PC-3 (cell line): ENCODE measurements around the gene PLIN4. TPM values are rescaled to one million over a fixed set of nuclear protein-coding genes. Genes with fewer than 3 reads are reported as not detected.
"Not testable (repeated sequence)": the region's sequence is repeated elsewhere in the genome, so short reads cannot be mapped to it uniquely, and the experiment has no call there.

Source experiments
- ATAC-seq: fragments of 200-7000 bp; cut with Tn5 transposase; 2 replicates; pipeline ENCODE4 v1.9.1; 2020; ENCODE audit warnings: mild to moderate bottlenecking, moderate library complexity
- BruUV-seq: library from RNA; stranded (reverse); fragments of 400-500 nt; replicated peaks from 2 replicates; lab custom pipeline; 2021; lab: Mats Ljungman, UMichigan
- CTCF ChIA-PET: fragments of 300-600 bp; sonication (Branson Sonifier 250); formaldehyde crosslinking; loops from one replicate; lab custom pipeline; 2022; ENCODE audit warnings: antibody characterized with exemption; lab: Charles Lee
- POLR2A ChIA-PET: fragments of 300-600 bp; sonication (Branson Sonifier 250); formaldehyde crosslinking; loops from one replicate; lab custom pipeline; 2022; ENCODE audit warnings: antibody characterized with exemption; ENCODE audit not compliant: unreplicated experiment; lab: Charles Lee
- DNase-seq: peaks from one replicate; pipeline ENCODE4 v3.0.0-alpha.2; 2015
- H2AFZ ChIP-seq: fragments of 300-600 bp; sonication (generic); 2 replicates; pipeline ENCODE4 v1.6.0; 2016; ENCODE audit warnings: antibody characterized with exemption, low read length
- H3F3A ChIP-seq: fragments of 300-600 bp; sonication (generic); one replicate; pipeline ENCODE4 v1.6.0; 2017; ENCODE audit warnings: antibody characterized with exemption, low read length, control low read depth, mild to moderate bottlenecking; ENCODE audit not compliant: unreplicated experiment
- H3K27ac ChIP-seq: fragments of 300-600 bp; sonication (generic); 2 replicates; pipeline ENCODE4 v1.5.1; 2016; ENCODE audit warnings: mild to moderate bottlenecking, low read length
- H3K27me3 ChIP-seq: fragments of 300-600 bp; sonication (generic); 2 replicates; pipeline ENCODE4 v1.6.1; 2016; ENCODE audit warnings: low read length, mixed read lengths
- H3K36me3 ChIP-seq: fragments of 300-600 bp; sonication (generic); 2 replicates; pipeline ENCODE4 v1.6.1; 2016; ENCODE audit warnings: low read depth, mixed run types, low read length, mixed read lengths
- H3K4me1 ChIP-seq: fragments of 300-600 bp; sonication (generic); 2 replicates; pipeline ENCODE4 v1.5.1; 2016; ENCODE audit warnings: low read length; ENCODE audit not compliant: insufficient read depth
- H3K4me2 ChIP-seq: fragments of 300-600 bp; sonication (generic); 2 replicates; pipeline ENCODE4 v1.6.0; 2016; ENCODE audit warnings: low read length
- H3K4me3 ChIP-seq: fragments of 300-600 bp; sonication (generic); 2 replicates; pipeline ENCODE4 v1.5.1; 2016; ENCODE audit warnings: mild to moderate bottlenecking, low read length, mixed read lengths
- H3K79me2 ChIP-seq: fragments of 300-600 bp; sonication (generic); 2 replicates; pipeline ENCODE4 v1.6.1; 2017; ENCODE audit warnings: low read length, mixed read lengths
- H3K9ac ChIP-seq: fragments of 300-600 bp; sonication (generic); 2 replicates; pipeline ENCODE4 v1.6.0; 2016; ENCODE audit warnings: mild to moderate bottlenecking, low read length
- H3K9me2 ChIP-seq: fragments of 300-600 bp; sonication (generic); replicated peaks from 2 replicates; pipeline ENCODE4 v1.6.1; 2016; ENCODE audit warnings: mixed run types, low read length, mixed read lengths
- H3K9me3 ChIP-seq: fragments of 300-600 bp; sonication (generic); 2 replicates; pipeline ENCODE4 v1.6.1; 2016; ENCODE audit warnings: low read length, mixed read lengths
- H4K20me1 ChIP-seq: fragments of 300-600 bp; sonication (generic); 2 replicates; pipeline ENCODE4 v1.6.1; 2016; ENCODE audit warnings: low read length, mixed read lengths
- CTCF ChIP-seq: fragments of 300-600 bp; sonication (generic); conservative IDR thresholded peaks from 2 replicates; pipeline ENCODE4 v1.5.1; 2017; ENCODE audit warnings: antibody characterized with exemption, low read depth, mild to moderate bottlenecking, low read length
- EZH2 ChIP-seq: fragments of 300-600 bp; sonication (generic); IDR thresholded peaks from one replicate; pipeline ENCODE4 v1.6.1; 2017; ENCODE audit warnings: antibody characterized with exemption, mild to moderate bottlenecking, low read length; ENCODE audit not compliant: unreplicated experiment
- EZH2phosphoT487 ChIP-seq: fragments of 300-600 bp; sonication (generic); IDR thresholded peaks from 2 replicates; pipeline ENCODE4 v1.6.1; 2018; ENCODE audit warnings: mild to moderate bottlenecking, antibody characterized with exemption, low read length, borderline replicate concordance
- intact Hi-C: fragments of 100-400 bp; cut with micrococcal nuclease; formaldehyde crosslinking; loops from 2 replicates; pipeline ENCODE4 v1.9.0; 2023
- total RNA-seq: library from RNA; depleted of rRNA; stranded (reverse); fragments of >200 nt; gene quantifications from 2 replicates; pipeline ENCODE4 v1.2.3, GENCODE V29; 2014

The PLIN4 gene
- total RNA-seq, 1 experiment from 2014 or later: 9.1 TPM

- H3K4me2 ChIP-seq: no peak overlapping the region
- CTCF ChIA-PET: interaction anchor here (0.5 to 1.1 kb wide), 4 partner anchors 28 to 95 kb away, joined by 3 to 15 read pairs (median 6); no protein-coding TSS in a partner anchor
- intact Hi-C loops: no loop called here
- no peak overlapping the region for H3K4me3 ChIP-seq
- TF ChIP-seq EZH2phosphoT487 (no peak), CTCF (no peak), EZH2 (no peak)
- 0 out of 2 replicates have a peak, but pooled peaks cover 4% of the 10 kb centered on the region for H3K4me1 ChIP-seq
- H3K79me2 ChIP-seq: no peaks in the 10 kb centered on the region
- H3F3A ChIP-seq: no peaks in the 10 kb centered on the region
- DNase-seq (no peak), ATAC-seq (no peak)
- H3K9me2 ChIP-seq: no peaks in the 10 kb centered on the region
- BruUV-seq: no TSS peak
- POLR2A ChIA-PET: interaction anchor here (0.6 kb wide), 1 partner anchor 51 kb away, joined by 8 read pairs; no protein-coding TSS in a partner anchor
- H3K9me3 ChIP-seq: no peaks in the 10 kb centered on the region
- H4K20me1 ChIP-seq: no peaks in the 10 kb centered on the region
- H3K36me3 ChIP-seq: no peaks in the 10 kb centered on the region
- H2AFZ ChIP-seq: no peak overlapping the region
- no peak overlapping the region for H3K9ac ChIP-seq
- H3K27me3 ChIP-seq: no peaks in the 10 kb centered on the region
- H3K27ac ChIP-seq: no peak overlapping the region
These were observed 48.2 kb upstream of the PLIN4 start for GRCh38 chr19:4566402-4567051.

GRCh38 chr19:4563562-4563961 is 45.3 kb upstream of the PLIN4 start:
- POLR2A ChIA-PET, CTCF ChIA-PET, H3K4me2 ChIP-seq, H3F3A ChIP-seq, H3K27ac ChIP-seq, H4K20me1 ChIP-seq, H3K27me3 ChIP-seq, H3K79me2 ChIP-seq, H3K9me2 ChIP-seq, intact Hi-C loops, ATAC-seq, DNase-seq, H3K36me3 ChIP-seq, H3K9ac ChIP-seq, H3K4me3 ChIP-seq, H3K9me3 ChIP-seq, H2AFZ ChIP-seq, BruUV-seq, H3K4me1 ChIP-seq: not testable (repeated sequence)

- H3K27ac ChIP-seq, intact Hi-C loops, H4K20me1 ChIP-seq, H3K9ac ChIP-seq, ATAC-seq, H3K9me3 ChIP-seq, H2AFZ ChIP-seq, H3K9me2 ChIP-seq, H3F3A ChIP-seq, H3K79me2 ChIP-seq, H3K36me3 ChIP-seq, BruUV-seq, CTCF ChIA-PET, H3K4me3 ChIP-seq, H3K4me1 ChIP-seq, DNase-seq, POLR2A ChIA-PET, H3K27me3 ChIP-seq, H3K4me2 ChIP-seq: not testable (repeated sequence)
These were observed 43.8 kb upstream of the PLIN4 start for GRCh38 chr19:4562085-4562484.
